ENCODE measurements around the gene KXD1. TPM values are rescaled to one million over a fixed set of nuclear protein-coding genes. Genes with fewer than 3 reads are reported as not detected.
"Not testable (repeated sequence)": the region's sequence is repeated elsewhere in the genome, so short reads cannot be mapped to it uniquely, and the experiment has no call there.

Gene KXD1
- total and polyA plus RNA-seq, 2 donors (not counting 1 experiment from before 2014, with no cell fraction given), result 90.0 to 166 TPM

DNA sequence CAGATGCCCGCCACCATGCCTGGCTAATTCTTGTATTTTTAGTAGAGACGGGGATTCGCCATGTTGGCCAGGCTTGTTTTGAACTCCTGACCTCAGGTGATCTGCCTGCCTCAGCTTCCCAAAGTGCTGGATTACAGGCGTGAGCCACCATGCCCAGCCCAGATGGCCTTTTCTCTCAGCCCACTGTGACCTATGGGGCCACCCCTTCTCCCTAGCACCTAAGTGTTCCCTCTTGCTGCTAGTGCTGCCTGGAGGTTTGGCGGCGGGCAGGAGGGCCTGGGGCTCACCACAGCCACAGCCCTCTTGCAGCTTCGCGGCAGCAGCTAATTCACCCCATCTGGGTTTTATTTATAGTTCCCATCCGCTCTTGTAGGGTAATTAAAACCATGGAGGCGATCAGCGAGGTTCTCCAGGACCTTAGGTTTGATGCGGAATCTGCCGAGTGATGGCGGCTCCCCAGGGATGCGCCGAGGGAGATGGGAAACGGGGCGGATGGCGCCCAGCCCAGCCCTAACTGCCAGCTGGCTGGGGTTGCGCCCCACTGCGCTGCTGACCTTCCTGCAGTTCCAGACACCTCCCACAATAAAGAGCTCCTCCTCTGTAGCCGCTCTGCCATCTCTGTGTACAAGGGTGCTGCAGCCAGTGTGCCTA, 34.2 kb downstream of the KXD1 start:
- Mint-ChIP-seq H3K27ac (no peak overlapping the region), H3K4me3 (no peak overlapping the region), H3K9me3 (ENCODE audit: insufficient read depth) (no peaks in the 10 kb centered on the region), H3K4me1 (peaks cover 31% of the 10 kb centered on the region), H3K27me3 (peaks cover 7% of the 10 kb centered on the region)
- ATAC-seq (ENCODE audit: low read depth), result no peak
- peaks cover 0 to 6% of the 10 kb centered on the region in 2 experiments for H3K36me3 ChIP-seq (replicated peaks in 1 of 2; ENCODE audit: control extremely low read depth in 1 of 2, control insufficient read depth in 1 of 2, extremely low read depth in 1 of 2, insufficient read depth in 2 of 2, low read length in 1 of 2)
- POLR2A ChIA-PET, result no interaction called here
- intact Hi-C loops (cut with micrococcal nuclease), result no loop called here
- peaks cover 29 to 49% of the 10 kb centered on the region in 2 donors for H3K4me1 ChIP-seq (ENCODE audit: control insufficient read depth in 2 of 2, insufficient read depth in 2 of 2, low read length in 2 of 2)
- H4K20me1 ChIP-seq (ENCODE audit: control insufficient read depth, insufficient read depth, low read length, poor library complexity, severe bottlenecking), result peaks cover 10% of the 10 kb centered on the region
- no peak overlapping the region for H2AFZ ChIP-seq (ENCODE audit: insufficient read depth, low read depth, low read length, poor library complexity, severe bottlenecking)
- no peaks in the 10 kb centered on the region for H3K79me2 ChIP-seq (ENCODE audit: control insufficient read depth, insufficient read depth, low read length)
- H3K27me3 ChIP-seq (replicated peaks in 1 of 4; ENCODE audit: control extremely low read depth in 1 of 4, control insufficient read depth in 3 of 4, insufficient read depth in 4 of 4, low read length in 3 of 4), result peaks cover 0 to 6% (median 2%) of the 10 kb centered on the region in 4 experiments
- 95% methylated on average over 19 of the region's 22 CpGs for WGBS (ENCODE audit: insufficient coverage)
- CTCF ChIA-PET, result interaction anchor here (0.8 to 6.3 kb wide), 4 partner anchors 21 to 256 kb away, joined by 3 to 47 read pairs (median 4); no protein-coding TSS in a partner anchor
- TF ChIP-seq, protein P1, sequence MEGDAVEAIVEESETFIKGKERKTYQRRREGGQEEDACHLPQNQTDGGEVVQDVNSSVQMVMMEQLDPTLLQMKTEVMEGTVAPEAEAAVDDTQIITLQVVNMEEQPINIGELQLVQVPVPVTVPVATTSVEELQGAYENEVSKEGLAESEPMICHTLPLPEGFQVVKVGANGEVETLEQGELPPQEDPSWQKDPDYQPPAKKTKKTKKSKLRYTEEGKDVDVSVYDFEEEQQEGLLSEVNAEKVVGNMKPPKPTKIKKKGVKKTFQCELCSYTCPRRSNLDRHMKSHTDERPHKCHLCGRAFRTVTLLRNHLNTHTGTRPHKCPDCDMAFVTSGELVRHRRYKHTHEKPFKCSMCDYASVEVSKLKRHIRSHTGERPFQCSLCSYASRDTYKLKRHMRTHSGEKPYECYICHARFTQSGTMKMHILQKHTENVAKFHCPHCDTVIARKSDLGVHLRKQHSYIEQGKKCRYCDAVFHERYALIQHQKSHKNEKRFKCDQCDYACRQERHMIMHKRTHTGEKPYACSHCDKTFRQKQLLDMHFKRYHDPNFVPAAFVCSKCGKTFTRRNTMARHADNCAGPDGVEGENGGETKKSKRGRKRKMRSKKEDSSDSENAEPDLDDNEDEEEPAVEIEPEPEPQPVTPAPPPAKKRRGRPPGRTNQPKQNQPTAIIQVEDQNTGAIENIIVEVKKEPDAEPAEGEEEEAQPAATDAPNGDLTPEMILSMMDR (IDR thresholded peaks at IDR 0.05), result no peak
- TF ChIP-seq EZH2 (IDR thresholded peaks at IDR 0.05; ENCODE audit: borderline replicate concordance, insufficient read depth, low read depth, low read length, poor library complexity, severe bottlenecking), result no peak
- no peak overlapping the region for H3K4me2 ChIP-seq (replicated peaks; ENCODE audit: low read depth, low read length, poor library complexity, severe bottlenecking)
- H3K9ac ChIP-seq (ENCODE audit: low read length), result no peak overlapping the region
- no peaks in the 10 kb centered on the region for H3K9me3 ChIP-seq (ENCODE audit: control extremely low read depth in 1 of 3, control insufficient read depth in 2 of 3, insufficient read depth in 1 of 3, low read length in 2 of 3)
- DNase-seq, result no peak
- no peak overlapping the region for H3K27ac ChIP-seq (ENCODE audit: low read length in 2 of 2)
- H3K4me3 ChIP-seq (ENCODE audit: control extremely low read depth in 1 of 5, extremely low read depth in 1 of 5, insufficient read depth in 1 of 5, low read depth in 2 of 5, low read length in 4 of 5), result no peak overlapping the region

DNA sequence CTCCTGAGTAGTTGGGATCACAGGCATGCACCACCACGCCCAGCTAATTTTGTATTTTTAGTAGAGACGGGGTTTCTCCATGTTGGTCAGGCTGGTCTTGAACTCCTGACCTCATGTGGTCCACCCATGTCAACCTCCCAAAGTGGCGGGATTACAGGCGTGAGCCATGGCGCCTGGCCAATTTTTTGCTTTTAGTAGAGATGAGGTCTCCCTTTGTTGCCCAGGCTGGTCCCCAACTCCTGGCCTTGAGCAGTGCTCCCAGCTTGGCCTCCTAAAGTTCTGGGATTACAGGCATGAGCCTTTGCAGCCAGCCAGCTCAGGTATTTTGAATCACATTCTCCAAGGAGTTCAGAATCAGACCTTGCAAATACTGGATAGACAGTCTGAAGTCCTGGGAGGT, 35.1 kb downstream of the KXD1 start:
- H3K27ac ChIP-seq (ENCODE audit: low read length in 2 of 2); H3K9ac ChIP-seq (ENCODE audit: low read length); H4K20me1 ChIP-seq (ENCODE audit: control insufficient read depth, insufficient read depth, low read length, poor library complexity, severe bottlenecking); H3K9me3 ChIP-seq (ENCODE audit: control extremely low read depth in 1 of 3, control insufficient read depth in 2 of 3, insufficient read depth in 1 of 3, low read length in 2 of 3); ATAC-seq (ENCODE audit: low read depth); H3K36me3 ChIP-seq (replicated peaks in 1 of 2; ENCODE audit: control extremely low read depth in 1 of 2, control insufficient read depth in 1 of 2, extremely low read depth in 1 of 2, insufficient read depth in 2 of 2, low read length in 1 of 2); H3K79me2 ChIP-seq (ENCODE audit: control insufficient read depth, insufficient read depth, low read length); H3K27me3 Mint-ChIP-seq; H2AFZ ChIP-seq (ENCODE audit: insufficient read depth, low read depth, low read length, poor library complexity, severe bottlenecking); H3K27ac Mint-ChIP-seq; H3K4me3 Mint-ChIP-seq; intact Hi-C loops (cut with micrococcal nuclease); POLR2A ChIA-PET; H3K9me3 Mint-ChIP-seq (ENCODE audit: insufficient read depth); H3K4me2 ChIP-seq (replicated peaks; ENCODE audit: low read depth, low read length, poor library complexity, severe bottlenecking); DNase-seq; H3K4me3 ChIP-seq (ENCODE audit: control extremely low read depth in 1 of 5, extremely low read depth in 1 of 5, insufficient read depth in 1 of 5, low read depth in 2 of 5, low read length in 4 of 5): not testable (repeated sequence)
- Histone ChIP-seq H3K27me3 (replicated peaks in 1 of 4; ENCODE audit: control extremely low read depth in 1 of 4, control insufficient read depth in 3 of 4, insufficient read depth in 4 of 4, low read length in 3 of 4) (peaks cover 0 to 14% (median 4%) of the 10 kb centered on the region in 4 experiments), H3K4me1 (ENCODE audit: control insufficient read depth in 2 of 2, insufficient read depth in 2 of 2, low read length in 2 of 2) (peaks cover 28 to 50% of the 10 kb centered on the region in 2 donors)
- H3K4me1 Mint-ChIP-seq, result peaks cover 30% of the 10 kb centered on the region
- CTCF ChIA-PET, result interaction anchor here (1.0 to 6.3 kb wide), 7 partner anchors 21 to 255 kb away, joined by 3 to 47 read pairs (median 4); partner anchors contain the start of genes UBA52 and UPF1
- 95% methylated on average over 3 of the region's 5 CpGs for WGBS (ENCODE audit: insufficient coverage)

Measured in B cell (primary cell).